ENCODE measurements around the gene CCND3.

The CCND3 gene

GRCh38 chr6:41884957-41885356 is 56.7 kb downstream of the CCND3 start:
- FAIRE-seq: no peak
- DNase-seq (ENCODE audit: insufficient read length, low spot score): no peak

More at GRCh38 chr6:41884957-41885356, 56.7 kb downstream of the CCND3 start:
- TF ChIP-seq SPI1 (IDR thresholded peaks at IDR 0.05; ENCODE audit: low read depth, low read length): no peak
- no peak for TF ChIP-seq POLR2AphosphoS5 (IDR thresholded peaks at IDR 0.05; ENCODE audit: low read depth, low read length)
- TF ChIP-seq TAF1 (IDR thresholded peaks at IDR 0.05; ENCODE audit: low read depth, low read length): no peak
- no peak for TF ChIP-seq POU2F2 (IDR thresholded peaks at IDR 0.05; ENCODE audit: low read depth, low read length)
- TF ChIP-seq PAX5 (IDR thresholded peaks at IDR 0.05; ENCODE audit: insufficient read depth, low read length, severe bottlenecking): no peak
- TF ChIP-seq POLR2A (IDR thresholded peaks at IDR 0.05; ENCODE audit: low read depth, low read length): no peak

All from GM12891 (cell line).